ENCODE data around the gene ME1.
"Not testable (repeated sequence)": the region's sequence is repeated elsewhere in the genome, so short reads cannot be mapped to it uniquely, and the experiment has no call there.

ME1 gene

GRCh38 chr6:83260577-83260976 lies 170.3 kb downstream of the ME1 start:
- no peak for TF ChIP-seq EZH2phosphoT487 (IDR thresholded peaks at IDR 0.05; ENCODE audit: borderline replicate concordance, low read length)
- TF ChIP-seq CTCF (IDR thresholded peaks at IDR 0.05; ENCODE audit: low read depth, low read length, poor library complexity, severe bottlenecking) = no peak
- Histone ChIP-seq H4K20me1 (ENCODE audit: control insufficient read depth, insufficient read depth, low read depth, low read length) (no peaks in the 10 kb centered on the region), H3K27ac (ENCODE audit: low read depth, low read length) (no peak overlapping the region), H3F3A (ENCODE audit: control insufficient read depth, insufficient read depth) (no peaks in the 10 kb centered on the region), H3K36me3 (ENCODE audit: control insufficient read depth, low read length) (no peaks in the 10 kb centered on the region), H3K4me2 (ENCODE audit: low read length) (no peak overlapping the region), H3K4me1 (ENCODE audit: control insufficient read depth, low read length) (no peaks in the 10 kb centered on the region), H3K4me3 (ENCODE audit: low read length) (no peak overlapping the region), H3K9me2 (replicated peaks; ENCODE audit: control insufficient read depth, low read length) (no peaks in the 10 kb centered on the region), H3K79me2 (ENCODE audit: control insufficient read depth, low read length) (no peaks in the 10 kb centered on the region), H3K27me3 (ENCODE audit: control insufficient read depth, low read length) (no peaks in the 10 kb centered on the region), H3K9me3 (ENCODE audit: control insufficient read depth, insufficient read depth, low read length) (no peaks in the 10 kb centered on the region)

GRCh38 chr6:83258517-83258916 lies 172.3 kb downstream of the ME1 start:
- no peak overlapping the region for H3K4me2 ChIP-seq (ENCODE audit: low read length)
- H3F3A ChIP-seq (ENCODE audit: control insufficient read depth, insufficient read depth) = no peaks in the 10 kb centered on the region
- H3K9me3 ChIP-seq (ENCODE audit: control insufficient read depth, insufficient read depth, low read length) = no peaks in the 10 kb centered on the region
- H3K36me3 ChIP-seq (ENCODE audit: control insufficient read depth, low read length) = no peaks in the 10 kb centered on the region
- no peaks in the 10 kb centered on the region for H3K27me3 ChIP-seq (ENCODE audit: control insufficient read depth, low read length)
- TF ChIP-seq CTCF (IDR thresholded peaks at IDR 0.05; ENCODE audit: low read depth, low read length, poor library complexity, severe bottlenecking) (no peak), EZH2phosphoT487 (IDR thresholded peaks at IDR 0.05; ENCODE audit: borderline replicate concordance, low read length) (no peak)
- H3K4me1 ChIP-seq (ENCODE audit: control insufficient read depth, low read length) = no peaks in the 10 kb centered on the region
- no peaks in the 10 kb centered on the region for H3K79me2 ChIP-seq (ENCODE audit: control insufficient read depth, low read length)
- no peaks in the 10 kb centered on the region for H3K9me2 ChIP-seq (replicated peaks; ENCODE audit: control insufficient read depth, low read length)
- H3K27ac ChIP-seq (ENCODE audit: low read depth, low read length) = no peak overlapping the region
- H3K4me3 ChIP-seq (ENCODE audit: low read length) = no peak overlapping the region
- H4K20me1 ChIP-seq (ENCODE audit: control insufficient read depth, insufficient read depth, low read depth, low read length) = no peaks in the 10 kb centered on the region

- Histone ChIP-seq H3F3A (ENCODE audit: control insufficient read depth, insufficient read depth) (no peaks in the 10 kb centered on the region), H3K9me3 (ENCODE audit: control insufficient read depth, insufficient read depth, low read length) (no peaks in the 10 kb centered on the region), H3K27ac (ENCODE audit: low read depth, low read length) (no peak overlapping the region), H3K9me2 (replicated peaks; ENCODE audit: control insufficient read depth, low read length) (no peaks in the 10 kb centered on the region), H3K4me2 (ENCODE audit: low read length) (no peak overlapping the region), H3K4me1 (ENCODE audit: control insufficient read depth, low read length) (no peaks in the 10 kb centered on the region), H4K20me1 (ENCODE audit: control insufficient read depth, insufficient read depth, low read depth, low read length) (no peaks in the 10 kb centered on the region), H3K27me3 (ENCODE audit: control insufficient read depth, low read length) (no peaks in the 10 kb centered on the region), H3K79me2 (ENCODE audit: control insufficient read depth, low read length) (no peaks in the 10 kb centered on the region), H3K4me3 (ENCODE audit: low read length) (no peak overlapping the region), H3K36me3 (ENCODE audit: control insufficient read depth, low read length) (no peaks in the 10 kb centered on the region)
- TF ChIP-seq CTCF (IDR thresholded peaks at IDR 0.05; ENCODE audit: low read depth, low read length, poor library complexity, severe bottlenecking) = no peak
- no peak for TF ChIP-seq EZH2phosphoT487 (IDR thresholded peaks at IDR 0.05; ENCODE audit: borderline replicate concordance, low read length)
These were observed 173.1 kb downstream of the ME1 start for GRCh38 chr6:83257791-83258190.

- H3K27me3 ChIP-seq (ENCODE audit: control insufficient read depth, low read length); H3K4me2 ChIP-seq (ENCODE audit: low read length); H4K20me1 ChIP-seq (ENCODE audit: control insufficient read depth, insufficient read depth, low read depth, low read length); H3K79me2 ChIP-seq (ENCODE audit: control insufficient read depth, low read length); H3K27ac ChIP-seq (ENCODE audit: low read depth, low read length); H3K36me3 ChIP-seq (ENCODE audit: control insufficient read depth, low read length); H3K4me3 ChIP-seq (ENCODE audit: low read length); H3K4me1 ChIP-seq (ENCODE audit: control insufficient read depth, low read length); H3K9me3 ChIP-seq (ENCODE audit: control insufficient read depth, insufficient read depth, low read length); H3F3A ChIP-seq (ENCODE audit: control insufficient read depth, insufficient read depth); H3K9me2 ChIP-seq (replicated peaks; ENCODE audit: control insufficient read depth, low read length): not testable (repeated sequence)
These were observed 174.1 kb downstream of the ME1 start for GRCh38 chr6:83256719-83257118.

All from DOHH2 (cell line).